NCI-H1105 treated with DMSO at 0.1 percent for 48 hours (cell line): ENCODE results near the gene LPCAT3.
A peak's percentile ranks its signal among the peaks of the same experiment; 100 is the strongest.

Source experiments
- DNase-seq: peaks from one replicate; lab custom pipeline; 2025; lab: John Stamatoyannopoulos, UW

Gene LPCAT3

DNA sequence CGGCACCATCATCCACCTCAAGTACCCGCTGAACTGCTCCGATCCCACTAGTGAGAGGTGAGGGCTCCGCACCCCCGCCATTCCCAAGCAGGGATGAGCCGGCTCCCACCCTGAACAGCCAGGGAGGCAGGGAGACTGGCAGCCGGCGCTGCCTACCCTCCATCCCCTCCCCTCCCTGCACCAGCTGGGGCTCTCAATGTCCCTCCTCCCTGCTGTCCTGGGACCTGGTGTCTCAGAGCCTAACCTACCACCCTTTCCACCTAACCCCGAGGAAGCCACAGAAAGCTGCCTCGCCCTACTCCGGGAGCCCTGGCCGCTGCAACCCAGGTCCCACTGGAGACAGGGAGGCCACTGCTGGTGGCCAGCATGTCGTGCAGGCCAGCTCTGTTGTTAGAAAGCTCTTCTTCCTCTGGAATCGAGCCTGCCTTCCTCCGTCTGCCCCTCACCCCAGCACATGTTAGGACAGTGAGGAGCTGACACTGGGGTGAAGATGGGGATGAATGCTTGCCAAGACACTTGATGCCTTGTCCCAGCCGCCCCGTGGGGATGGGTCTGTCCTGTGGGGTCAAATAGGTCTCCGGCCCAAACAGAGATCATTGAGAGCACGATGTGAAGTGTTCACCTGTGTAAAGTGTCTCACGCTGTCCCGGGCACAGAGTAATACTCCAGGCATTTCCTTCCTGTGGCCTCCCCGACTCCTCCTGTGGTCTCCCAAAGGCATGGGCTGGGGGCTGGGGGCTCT, 66.0 kb downstream of the LPCAT3 start:
- DNase-seq, result no peak

DNA sequence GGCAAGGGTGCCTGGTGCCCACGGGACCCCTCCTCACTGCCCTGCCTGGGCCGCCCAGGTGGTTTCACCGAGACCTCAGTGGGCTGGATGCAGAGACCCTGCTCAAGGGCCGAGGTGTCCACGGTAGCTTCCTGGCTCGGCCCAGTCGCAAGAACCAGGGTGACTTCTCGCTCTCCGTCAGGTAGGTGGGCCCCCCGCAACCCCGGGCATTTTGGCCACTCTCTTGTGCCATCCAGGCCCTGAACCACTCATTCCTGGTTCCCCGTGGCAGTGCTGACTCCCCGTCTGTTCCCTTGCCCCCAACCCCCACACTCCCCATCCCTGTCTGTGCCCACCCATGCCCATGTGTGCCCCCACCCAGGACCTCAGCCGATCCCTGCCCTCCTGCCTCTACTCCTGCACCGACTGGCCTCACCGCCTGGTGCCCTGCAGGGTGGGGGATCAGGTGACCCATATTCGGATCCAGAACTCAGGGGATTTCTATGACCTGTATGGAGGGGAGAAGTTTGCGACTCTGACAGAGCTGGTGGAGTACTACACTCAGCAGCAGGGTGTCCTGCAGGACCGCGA, 66.6 kb downstream of the LPCAT3 start:
- no peak for DNase-seq

DNA sequence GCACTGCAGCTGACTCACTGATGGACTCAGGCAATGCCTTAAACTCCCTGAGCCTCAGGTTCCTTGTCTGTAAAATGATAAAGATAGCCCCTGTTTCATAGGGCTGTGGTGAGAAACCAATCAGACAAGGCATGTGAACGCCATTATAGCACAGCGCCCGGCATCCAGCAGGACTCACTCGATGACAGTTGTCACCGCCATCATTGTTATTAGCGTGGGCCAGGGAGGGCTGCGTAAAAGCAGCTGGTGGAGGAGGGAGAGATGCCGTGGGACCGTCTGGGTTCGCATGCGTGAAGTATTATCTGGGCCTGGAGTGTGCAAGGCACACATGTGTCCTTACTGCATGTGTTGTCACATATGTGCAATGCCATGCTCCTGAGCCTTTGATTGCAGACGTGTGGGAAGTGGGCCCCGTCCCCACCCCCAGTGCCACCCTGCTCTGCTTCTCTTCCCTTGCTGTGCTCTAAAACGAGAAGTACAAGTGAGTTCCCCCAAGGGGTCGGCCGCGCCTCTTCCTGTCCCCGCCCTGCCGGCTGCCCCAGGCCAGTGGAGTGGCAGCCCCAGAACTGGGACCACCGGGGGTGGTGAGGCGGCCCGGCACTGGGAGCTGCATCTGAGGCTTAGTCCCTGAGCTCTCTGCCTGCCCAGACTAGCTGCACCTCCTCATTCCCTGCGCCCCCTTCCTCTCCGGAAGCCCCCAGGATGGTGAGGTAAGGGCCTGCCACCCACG, 67.3 kb downstream of the LPCAT3 start, which contains the start of gene PTPN6:
Gene PTPN6, plus strand, starts transcription at position 546 of the 730 bp plus-strand sequence. Its CDS starts 157 bp downstream, at position 703.
- no peak for DNase-seq

DNA sequence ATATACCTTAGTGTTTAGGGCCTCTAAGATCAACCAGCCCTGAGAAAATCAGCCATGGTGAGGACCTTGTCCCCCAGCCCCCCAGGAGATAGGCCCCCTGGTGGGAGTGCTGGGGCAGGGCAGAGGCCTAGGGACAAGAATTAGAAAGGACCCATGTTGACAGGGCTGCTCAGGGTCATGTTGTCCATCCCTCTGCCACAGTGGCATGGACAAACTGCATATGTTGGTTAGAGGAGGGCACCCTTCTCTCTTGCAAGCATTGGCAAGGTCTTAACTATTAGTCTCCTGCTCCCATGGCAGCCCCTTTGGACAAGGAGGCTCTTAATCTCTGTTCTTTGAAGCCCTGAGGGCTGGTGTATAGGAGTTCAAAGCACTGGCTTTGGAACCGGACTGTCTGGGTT, 67.9 kb downstream of the LPCAT3 start:
- DNase-seq, result no peak

DNA sequence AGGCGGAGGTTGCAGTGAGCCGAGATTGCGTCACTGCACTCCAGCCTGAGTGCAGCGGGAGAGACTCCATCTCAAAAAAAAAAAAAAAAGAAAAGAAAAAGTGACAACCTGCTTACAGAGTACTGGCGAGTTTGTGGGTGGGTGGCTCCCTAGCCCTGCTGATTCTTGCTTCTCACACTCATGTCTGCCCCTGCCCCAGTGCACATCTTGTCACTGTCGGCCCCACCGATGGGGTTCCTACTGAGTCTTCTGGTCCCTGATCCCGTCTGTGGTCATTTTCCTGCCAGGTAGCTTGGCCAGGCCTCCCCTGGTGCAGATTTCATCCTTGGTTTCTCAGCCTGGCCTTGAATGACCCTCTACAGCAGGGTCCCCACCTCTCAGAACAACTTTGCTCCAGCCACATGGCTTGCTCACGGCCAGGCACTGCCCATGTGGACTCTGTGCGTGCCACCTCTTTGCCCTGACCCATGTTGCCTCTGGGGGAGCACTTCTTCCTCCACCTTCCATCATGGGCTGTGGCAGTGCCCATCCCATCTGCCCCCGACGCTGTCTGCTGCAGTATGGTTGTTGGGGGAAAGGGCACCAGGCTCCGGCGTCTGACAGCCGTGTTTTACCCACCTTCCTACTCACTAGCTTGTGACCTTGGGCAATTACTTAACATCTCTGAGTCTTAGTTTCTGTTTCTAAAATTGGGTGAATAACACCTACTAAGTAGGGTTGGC, 69.2 kb downstream of the LPCAT3 start:
- no peak for DNase-seq

DNA sequence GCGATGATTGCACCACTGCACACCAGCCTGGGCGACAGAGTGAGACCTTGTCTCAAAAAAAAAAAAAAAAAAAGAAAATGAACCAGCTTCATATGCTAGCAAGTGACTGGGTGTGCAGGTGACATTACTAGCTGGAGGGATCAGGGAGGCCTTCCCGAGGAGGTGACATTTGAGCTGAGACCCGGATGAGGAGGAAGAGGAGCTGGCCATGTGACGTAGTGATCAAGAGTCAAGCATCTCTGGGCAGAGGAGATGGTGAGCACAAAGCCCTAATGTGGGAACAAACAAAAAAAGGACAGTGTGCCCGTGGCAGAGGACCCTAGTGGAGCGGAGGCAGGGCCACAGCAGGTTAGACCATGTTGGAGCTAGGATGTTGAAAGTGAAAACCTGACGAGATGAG, 70.7 kb downstream of the LPCAT3 start:
- DNase-seq, result no peak

DNA sequence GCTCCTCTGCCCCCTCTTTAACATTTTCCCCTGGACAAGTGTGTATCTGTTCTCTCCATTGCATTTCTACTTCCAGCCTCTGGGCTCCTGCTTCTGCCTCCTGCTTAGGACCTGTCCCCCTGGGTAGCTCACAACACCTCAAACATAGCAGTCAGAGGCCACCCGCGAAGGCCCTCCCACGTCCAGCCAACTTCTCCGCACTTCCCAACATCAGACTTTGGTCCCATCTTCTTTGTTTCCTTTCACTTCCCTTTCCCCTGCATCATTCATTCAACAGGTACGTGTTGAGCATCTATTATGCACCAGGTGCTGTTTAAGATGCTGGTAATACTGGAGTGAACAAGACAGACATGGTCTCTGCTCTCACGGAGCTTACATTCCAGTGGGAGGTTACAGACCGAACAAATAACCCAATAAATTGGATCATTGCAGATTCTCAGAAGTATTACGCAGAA, 71.3 kb downstream of the LPCAT3 start:
- no peak for DNase-seq

DNA sequence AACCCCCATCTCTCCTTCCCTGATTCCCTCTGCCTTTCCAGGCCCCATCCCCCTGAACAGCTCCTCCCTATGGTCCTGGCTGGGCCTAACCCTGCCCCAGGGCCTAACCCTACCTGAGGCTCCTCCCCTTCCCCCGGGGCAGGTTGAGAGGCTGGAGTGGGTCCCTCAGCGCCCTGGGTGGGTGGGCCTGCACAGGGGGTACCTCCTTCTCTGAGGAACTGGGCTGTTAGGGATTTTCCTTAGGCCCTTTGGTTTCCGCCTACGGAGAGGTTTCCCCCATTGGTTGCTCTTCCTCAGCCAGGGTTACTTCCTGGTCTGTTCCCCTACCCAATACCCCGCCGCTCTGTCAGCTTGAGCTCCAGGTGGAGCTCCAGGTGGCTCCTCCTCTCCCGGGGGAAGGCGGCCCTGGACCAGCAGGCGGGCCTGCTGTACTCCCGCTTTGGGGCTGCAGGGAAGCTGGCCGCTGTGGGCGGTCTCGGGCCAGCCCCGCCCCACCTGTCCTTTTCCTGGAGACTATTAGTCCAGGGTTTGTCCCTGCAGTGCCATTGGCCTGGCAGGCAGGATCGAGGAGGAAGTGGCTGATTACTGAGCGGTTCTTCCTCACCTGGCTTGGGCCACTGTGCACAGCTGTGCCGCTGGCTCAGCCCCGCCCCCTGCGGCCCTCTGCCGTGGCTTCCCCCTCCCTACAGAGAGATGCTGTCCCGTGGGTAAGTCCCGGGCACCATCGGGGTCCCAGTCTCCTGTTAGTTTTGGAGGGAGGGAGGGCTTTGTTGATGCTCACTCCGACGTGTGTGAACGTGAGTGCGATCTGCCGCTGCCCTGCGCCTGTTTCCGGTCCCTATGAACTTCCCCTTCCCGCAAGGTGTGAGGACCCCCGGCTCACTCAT, 72.0 kb downstream of the LPCAT3 start:
- peak; percentile 97 for DNase-seq

DNA sequence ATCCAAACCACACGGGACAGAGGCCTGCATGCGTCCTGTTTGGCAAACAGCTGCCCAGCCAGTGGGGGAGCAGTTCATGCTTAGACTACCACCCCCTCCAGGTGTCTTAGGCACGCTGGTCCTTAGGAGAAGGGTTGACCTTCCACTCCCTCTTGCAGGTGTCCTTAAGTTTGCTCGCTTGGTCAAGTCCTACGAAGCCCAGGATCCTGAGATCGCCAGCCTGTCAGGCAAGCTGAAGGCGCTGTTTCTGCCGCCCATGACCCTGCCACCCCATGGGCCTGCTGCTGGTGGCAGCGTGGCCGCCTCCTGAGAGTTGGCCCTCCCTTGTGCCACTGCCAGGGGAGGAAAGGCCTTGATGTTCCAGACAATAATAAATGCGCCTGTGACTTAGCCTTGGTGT, 72.7 kb downstream of the LPCAT3 start:
- DNase-seq, result no peak

DNA sequence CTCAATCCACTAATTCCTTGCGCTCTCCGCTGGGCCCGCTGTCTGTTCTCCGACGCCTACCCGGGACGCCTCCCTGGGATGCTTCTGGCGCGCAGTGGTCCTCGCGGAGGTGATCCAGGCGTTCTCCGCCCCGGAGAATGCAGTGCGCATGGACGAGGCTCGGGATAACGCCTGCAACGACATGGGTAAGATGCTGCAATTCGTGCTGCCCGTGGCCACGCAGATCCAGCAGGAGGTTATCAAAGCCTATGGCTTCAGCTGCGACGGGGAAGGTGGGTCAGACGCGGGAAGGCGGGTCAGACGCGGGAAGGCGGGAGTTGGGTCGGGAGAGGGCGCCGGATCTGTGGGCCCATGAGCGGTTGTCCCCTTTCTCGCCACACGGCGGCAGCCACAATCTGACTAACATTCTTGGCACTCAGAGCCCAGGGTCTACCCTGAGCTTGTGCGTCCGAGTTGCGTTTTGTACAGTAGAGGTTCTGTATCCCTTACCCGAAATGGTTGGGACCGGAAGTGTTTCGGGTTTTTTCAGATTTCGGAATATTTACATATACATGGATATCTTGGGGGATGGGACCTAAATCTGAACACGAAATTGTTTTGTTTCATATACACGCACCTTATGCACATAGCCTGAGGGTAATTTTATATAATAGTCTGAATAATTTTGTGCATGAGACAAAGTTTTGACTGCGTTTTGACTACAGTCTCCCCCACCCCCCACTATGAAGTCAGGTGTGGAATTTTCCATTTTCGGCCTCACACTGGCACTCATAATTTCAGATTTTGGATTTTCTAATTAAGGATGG, 73.7 kb downstream of the LPCAT3 start:
- DNase-seq, result peak; percentile 95

DNA sequence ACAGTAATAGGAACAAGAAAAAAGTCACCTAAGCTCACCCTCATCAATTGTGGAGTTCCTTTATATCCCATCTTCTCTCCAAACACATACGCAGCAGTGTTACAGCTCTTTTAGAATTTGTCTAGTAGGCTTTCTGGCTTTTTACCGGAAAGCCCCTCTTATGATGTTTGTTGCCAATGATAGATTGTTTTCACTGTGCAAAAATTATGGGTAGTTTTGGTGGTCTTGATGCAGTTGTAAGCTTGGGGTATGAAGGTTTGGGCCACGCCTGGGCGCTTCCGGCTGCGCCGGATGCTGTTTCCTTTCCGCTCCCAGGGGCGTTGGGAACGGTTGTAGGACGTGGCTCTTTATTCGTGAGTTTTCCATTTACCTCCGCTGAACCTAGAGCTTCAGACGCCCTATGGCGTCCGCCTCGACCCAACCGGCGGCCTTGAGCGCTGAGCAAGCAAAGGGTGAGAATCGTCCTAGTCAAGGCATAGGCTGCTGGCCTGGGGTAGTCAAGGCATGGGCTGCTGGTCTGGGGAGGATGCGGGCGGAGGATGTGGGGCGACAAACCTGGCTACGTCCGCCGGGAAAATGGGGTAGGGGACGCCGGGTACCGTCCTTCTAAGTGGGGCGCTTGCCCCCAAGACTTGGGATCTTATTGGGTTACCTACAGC, 74.4 kb downstream of the LPCAT3 start, which contains the start of the genes C12orf57 and RNU7-1:
Gene C12orf57, plus strand, starts transcription at position 301 of the 659 bp plus-strand sequence. Its CDS starts 100 bp downstream, at position 401.
Gene RNU7-1, plus strand, starts transcription at position 95 of the 659 bp plus-strand sequence.
- DNase-seq, result peak; percentile 95

DNA sequence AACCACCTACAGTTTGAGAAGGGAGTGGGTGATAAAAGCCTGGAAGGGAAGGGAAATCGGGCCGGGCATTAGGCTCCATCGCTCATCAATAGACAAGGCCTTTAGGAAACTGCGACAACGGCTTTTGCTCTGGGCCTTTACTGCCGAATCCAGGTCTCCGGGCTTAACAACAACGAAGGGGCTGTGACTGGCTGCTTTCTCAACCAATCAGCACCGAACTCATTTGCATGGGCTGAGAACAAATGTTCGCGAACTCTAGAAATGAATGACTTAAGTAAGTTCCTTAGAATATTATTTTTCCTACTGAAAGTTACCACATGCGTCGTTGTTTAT, 74.9 kb downstream of the LPCAT3 start:
- DNase-seq, result peak; percentile 93

DNA sequence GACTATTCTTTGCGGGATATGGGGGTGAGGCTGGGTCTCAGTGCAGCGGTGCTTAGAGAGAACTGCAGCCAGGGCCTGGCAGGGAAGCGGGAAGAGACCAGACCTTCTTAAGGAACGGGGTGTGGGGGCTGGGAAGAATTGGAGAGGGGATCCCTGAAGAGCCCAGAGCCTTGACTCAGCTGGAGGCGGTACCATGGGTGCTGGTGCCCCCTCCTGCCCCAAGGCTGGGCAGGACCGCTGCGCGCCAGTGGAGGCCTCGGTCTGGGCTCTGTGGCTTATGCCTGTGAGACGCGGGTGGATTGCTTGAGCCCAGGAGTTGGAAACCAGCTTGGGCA, 76.0 kb downstream of the LPCAT3 start:
- DNase-seq, result no peak

DNA sequence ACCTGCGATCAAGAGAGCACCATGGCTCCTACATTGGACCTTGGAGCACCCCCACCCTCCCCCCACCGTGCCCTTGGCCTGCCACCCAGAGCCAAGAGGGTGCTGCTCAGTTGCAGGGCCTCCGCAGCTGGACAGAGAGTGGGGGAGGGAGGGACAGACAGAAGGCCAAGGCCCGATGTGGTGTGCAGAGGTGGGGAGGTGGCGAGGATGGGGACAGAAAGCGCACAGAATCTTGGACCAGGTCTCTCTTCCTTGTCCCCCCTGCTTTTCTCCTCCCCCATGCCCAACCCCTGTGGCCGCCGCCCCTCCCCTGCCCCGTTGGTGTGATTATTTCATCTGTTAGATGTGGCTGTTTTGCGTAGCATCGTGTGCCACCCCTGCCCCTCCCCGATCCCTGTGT, 76.5 kb downstream of the LPCAT3 start:
- DNase-seq, result no peak

DNA sequence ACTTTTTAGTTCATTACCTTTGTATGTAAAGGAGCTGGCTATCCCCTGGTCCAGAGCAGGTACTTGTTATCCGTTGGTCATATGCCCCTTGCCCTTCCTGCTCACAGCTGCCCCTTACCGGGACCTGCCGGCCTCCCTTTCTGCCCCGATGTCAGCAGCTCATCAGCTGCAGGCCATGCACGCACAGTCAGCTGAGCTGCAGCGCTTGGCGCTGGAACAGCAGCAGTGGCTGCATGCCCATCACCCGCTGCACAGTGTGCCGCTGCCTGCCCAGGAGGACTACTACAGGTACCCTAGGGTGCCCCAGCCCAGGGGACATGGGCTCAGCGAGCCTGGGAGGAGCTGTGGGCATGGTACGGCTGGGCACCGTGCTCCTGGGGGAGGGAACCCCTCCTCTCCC, 77.0 kb downstream of the LPCAT3 start:
- no peak for DNase-seq

DNA sequence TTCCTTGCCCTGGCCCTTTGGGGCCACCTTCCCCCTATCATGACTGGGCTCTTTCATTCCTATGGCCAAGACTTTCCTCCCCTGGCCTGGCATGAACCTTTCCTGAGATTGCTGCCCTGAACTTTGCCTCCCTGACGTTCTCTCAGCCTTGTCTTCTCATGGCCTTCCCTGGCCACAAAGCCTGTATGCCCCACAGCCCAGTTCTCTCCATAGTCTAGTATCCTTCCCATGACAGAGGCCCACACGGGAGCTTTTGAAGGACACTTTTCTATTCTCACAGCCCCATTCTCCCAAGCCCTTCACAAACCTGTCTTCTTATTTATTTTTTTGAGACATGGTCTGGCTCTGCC, 79.1 kb downstream of the LPCAT3 start:
- DNase-seq, result no peak

DNA sequence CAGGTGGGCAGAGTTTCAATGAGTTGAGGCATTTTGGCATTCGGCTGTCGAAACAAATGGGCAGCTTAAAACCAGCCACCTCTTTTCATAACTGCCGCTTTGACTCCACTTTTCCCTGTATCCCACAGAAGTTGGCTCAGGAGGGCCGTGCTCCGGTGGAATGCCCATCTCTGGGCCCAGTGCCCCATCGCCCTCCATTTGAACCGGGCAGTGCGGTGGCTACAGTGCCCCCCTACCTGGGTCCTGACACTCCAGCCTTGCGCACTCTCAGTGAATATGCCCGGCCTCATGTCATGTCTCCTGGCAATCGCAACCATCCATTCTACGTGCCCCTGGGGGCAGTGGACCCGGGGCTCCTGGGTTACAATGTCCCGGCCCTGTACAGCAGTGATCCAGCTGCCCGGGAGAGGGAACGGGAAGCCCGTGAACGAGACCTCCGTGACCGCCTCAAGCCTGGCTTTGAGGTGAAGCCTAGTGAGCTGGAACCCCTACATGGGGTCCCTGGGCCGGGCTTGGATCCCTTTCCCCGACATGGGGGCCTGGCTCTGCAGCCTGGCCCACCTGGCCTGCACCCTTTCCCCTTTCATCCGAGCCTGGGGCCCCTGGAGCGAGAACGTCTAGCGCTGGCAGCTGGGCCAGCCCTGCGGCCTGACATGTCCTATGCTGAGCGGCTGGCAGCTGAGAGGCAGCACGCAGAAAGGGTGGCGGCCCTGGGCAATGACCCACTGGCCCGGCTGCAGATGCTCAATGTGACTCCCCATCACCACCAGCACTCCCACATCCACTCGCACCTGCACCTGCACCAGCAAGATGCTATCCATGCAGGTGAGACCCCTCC, 79.7 kb downstream of the LPCAT3 start:
- DNase-seq, result no peak

DNA sequence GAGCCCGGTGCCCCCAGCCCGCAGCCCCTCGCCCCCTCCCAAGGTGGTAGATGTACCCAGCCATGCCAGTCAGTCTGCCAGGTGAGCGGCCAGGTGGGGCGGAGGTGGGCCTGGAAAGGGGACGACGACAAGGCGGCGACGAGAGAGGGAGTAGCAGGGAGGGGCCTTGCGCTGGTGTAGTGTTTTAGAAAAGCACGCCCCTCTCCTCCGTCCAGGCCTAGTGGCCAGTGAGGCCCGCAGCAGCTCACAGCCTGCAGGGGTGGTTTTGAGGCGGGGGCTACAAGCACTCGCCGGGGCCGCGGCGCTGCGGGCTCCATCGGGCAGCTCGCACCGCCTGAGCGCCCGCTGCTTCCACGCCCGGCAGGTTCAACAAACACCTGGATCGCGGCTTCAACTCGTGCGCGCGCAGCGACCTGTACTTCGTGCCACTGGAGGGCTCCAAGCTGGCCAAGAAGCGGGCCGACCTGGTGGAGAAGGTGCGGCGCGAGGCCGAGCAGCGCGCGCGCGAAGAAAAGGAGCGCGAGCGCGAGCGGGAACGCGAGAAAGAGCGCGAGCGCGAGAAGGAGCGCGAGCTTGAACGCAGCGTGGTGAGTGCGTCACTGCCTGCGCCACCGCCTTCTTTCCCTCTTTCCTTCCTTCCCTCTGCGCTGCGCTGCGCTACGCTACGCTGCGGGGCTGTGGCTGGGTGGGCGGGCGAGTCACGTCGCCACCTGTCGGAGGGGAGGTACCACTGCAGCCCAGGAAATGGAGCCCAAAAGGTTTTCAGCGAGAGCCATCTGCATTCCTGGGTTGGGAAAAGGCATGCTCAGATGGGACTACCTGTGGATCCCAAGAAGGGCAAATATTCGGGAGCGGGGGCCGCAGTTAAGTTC, 80.6 kb downstream of the LPCAT3 start:
- peak; percentile 97 for DNase-seq
